HepG2 (cell line): ENCODE measurements around the gene MED15. TPM values are rescaled to one million over a fixed set of nuclear protein-coding genes. Genes with fewer than 3 reads are reported as not detected.

Source experiments
- ATAC-seq: fragments of 200-7000 bp; cut with Tn5 transposase; 3 replicates; pipeline ENCODE4 v1.9.1; 2020; ENCODE audit warnings: mild to moderate bottlenecking, moderate library complexity
- BruUV-seq: library from RNA; stranded (reverse); fragments of 400-500 nt; replicated peaks from 2 replicates; lab custom pipeline; 2021; lab: Mats Ljungman, UMichigan
- CTCF ChIA-PET: fragments of 300-600 bp; formaldehyde crosslinking; extraction: SDS; loops from one replicate; lab custom pipeline; 2021; ENCODE audit warnings: low total read pairs, inconsistent platforms, low intra/inter-chr PET ratio; lab: Yijun Ruan, JAX
- POLR2A ChIA-PET: fragments of 350-600 bp; sonication (Branson Sonifier 250); formaldehyde crosslinking; loops from one replicate; lab custom pipeline; 2020; ENCODE audit warnings: antibody characterized with exemption, inconsistent platforms; lab: Yijun Ruan, JAX
- DNase-seq: peaks from one replicate; pipeline ENCODE4 v3.0.0-alpha.2; 2015; ENCODE audit warnings: low spot score
- FAIRE-seq: peaks from 3 replicates; lab custom pipeline; 2011; peaks lifted over from hg19 to GRCh38; lab: Jason Lieb, UNC
- H2AFZ ChIP-seq: one replicate; pipeline ENCODE4 v1.6.1; 2011; ENCODE audit warnings: low read length, inconsistent platforms
- H3K27ac ChIP-seq: fragments of 300-600 bp; 3 replicates; pipeline ENCODE4 v1.8.0; 2011; ENCODE audit warnings: mixed run types, mild to moderate bottlenecking, mixed read lengths, low read length, inconsistent platforms; ENCODE audit not compliant: insufficient read depth; ENCODE audit errors: extremely low read length
- H3K27me3 ChIP-seq, 2 experiments: fragments of 200-600 bp in 1 of 2; 2 replicates in 1 of 2; 3 replicates in 1 of 2; pipeline versions ENCODE4 v1.6.0 to v1.8.0; 2011; ENCODE audit warnings: low read length in 2 of 2, mild to moderate bottlenecking in 2 of 2, moderate library complexity in 2 of 2, inconsistent platforms in 1 of 2; ENCODE audit not compliant: insufficient read depth in 2 of 2, control insufficient read depth in 1 of 2
- H3K36me3 ChIP-seq, 2 experiments: fragments of 200-600 bp in 1 of 2; replicated peaks in 1 of 2; 2 replicates in 1 of 2; 3 replicates in 1 of 2; pipeline versions ENCODE4 v1.5.1 to v1.8.0; 2011; ENCODE audit warnings: low read length in 2 of 2, inconsistent platforms in 1 of 2; ENCODE audit not compliant: insufficient read depth in 2 of 2, control insufficient read depth in 1 of 2
- H3K4me1 ChIP-seq: 2 replicates; pipeline ENCODE4 v1.5.1; 2012; ENCODE audit warnings: low read length, inconsistent platforms; ENCODE audit not compliant: insufficient read depth
- H3K4me2 ChIP-seq: 2 replicates; pipeline ENCODE4 v1.6.0; 2011; ENCODE audit warnings: low read depth, low read length, inconsistent platforms
- H3K4me3 ChIP-seq, 3 experiments: fragments of 200-600 bp in 1 of 3; sonication (generic), shearing (Covaris generic) in 1 of 3; replicated peaks in 1 of 3; 2 replicates each; pipeline ENCODE4 v1.5.1; 2011 to 2016; ENCODE audit warnings: low read length in 3 of 3, inconsistent platforms in 2 of 3, low read depth in 2 of 3, mild to moderate bottlenecking in 2 of 3, control low read depth in 1 of 3, mixed read lengths in 1 of 3; ENCODE audit not compliant: insufficient read depth in 1 of 3
- H3K79me2 ChIP-seq: one replicate; pipeline ENCODE4 v1.6.1; 2011; ENCODE audit warnings: low read length, inconsistent platforms; ENCODE audit not compliant: insufficient read depth
- H3K9ac ChIP-seq: 2 replicates; pipeline ENCODE4 v1.6.0; 2011; ENCODE audit warnings: mild to moderate bottlenecking, low read depth, low read length, inconsistent platforms; ENCODE audit not compliant: insufficient read depth
- H3K9me3 ChIP-seq: 2 replicates; pipeline ENCODE4 v1.5.1; 2012; ENCODE audit warnings: mild to moderate bottlenecking, low read length
- H4K20me1 ChIP-seq: 2 replicates; pipeline ENCODE4 v1.6.0; 2011; ENCODE audit warnings: inconsistent platforms, mild to moderate bottlenecking, low read length, moderate library complexity; ENCODE audit not compliant: insufficient read depth
- BRD4 ChIP-seq: sonication (generic); formaldehyde crosslinking; IDR thresholded peaks from 2 replicates; pipeline ENCODE4 v1.4.0; 2020; ENCODE audit warnings: missing genetic modification reagents
- ETS1 ChIP-seq: sonication (generic); formaldehyde crosslinking; IDR thresholded peaks from 2 replicates; pipeline ENCODE4 v1.4.0; 2020; ENCODE audit warnings: missing genetic modification reagents
- FUBP1 ChIP-seq: sonication (generic); formaldehyde crosslinking; IDR thresholded peaks from 2 replicates; pipeline ENCODE4 v1.5.1; 2020; ENCODE audit warnings: missing genetic modification reagents, mild to moderate bottlenecking, borderline replicate concordance
- GPBP1L1 ChIP-seq: sonication (generic); formaldehyde crosslinking; IDR thresholded peaks from 2 replicates; pipeline ENCODE4 v1.5.0; 2020; ENCODE audit warnings: mild to moderate bottlenecking, missing genetic modification reagents
- MEIS1 ChIP-seq: sonication (generic); formaldehyde crosslinking; IDR thresholded peaks from 2 replicates; pipeline ENCODE4 v1.9.0; 2021; ENCODE audit warnings: mild to moderate bottlenecking, missing genetic modification reagents, moderate library complexity, borderline replicate concordance
- NCOA5 ChIP-seq: sonication (generic); formaldehyde crosslinking; IDR thresholded peaks from 2 replicates; pipeline ENCODE4 v1.4.0; 2020; ENCODE audit warnings: missing genetic modification reagents
- REL ChIP-seq: sonication (generic); formaldehyde crosslinking; conservative IDR thresholded peaks from 2 replicates; pipeline ENCODE4 v1.8.0; 2022; ENCODE audit warnings: mild to moderate bottlenecking, missing genetic modification reagents, moderate library complexity
- SAP130 ChIP-seq: IDR thresholded peaks from 2 replicates; pipeline ENCODE4 v1.6.1; 2016; ENCODE audit warnings: low read depth
- SNAI1 ChIP-seq: sonication (generic); formaldehyde crosslinking; IDR thresholded peaks from 2 replicates; pipeline ENCODE4 v1.5.0; 2020; ENCODE audit warnings: mild to moderate bottlenecking, missing genetic modification reagents, borderline replicate concordance
- SUZ12 ChIP-seq: fragments of 150-350 bp; IDR thresholded peaks from 2 replicates; pipeline ENCODE4 v1.6.1; 2014; ENCODE audit warnings: low read depth, low read length
- TRIM24 ChIP-seq: sonication (generic); formaldehyde crosslinking; IDR thresholded peaks from 2 replicates; pipeline ENCODE4 v1.8.0; 2022; ENCODE audit warnings: mild to moderate bottlenecking, missing genetic modification reagents
- ZNF775 ChIP-seq: sonication (generic); formaldehyde crosslinking; IDR thresholded peaks from 2 replicates; pipeline ENCODE4 v1.4.0; 2020; ENCODE audit warnings: missing genetic modification reagents, mild to moderate bottlenecking, moderate library complexity, borderline replicate concordance
- WGBS: methylation state at CpG from one replicate; pipeline ENCODE4 v1.1.6; 2017; ENCODE audit warnings: low lambda C conversion rate; 5-methylcytosine and 5-hydroxymethylcytosine counted together
- in situ Hi-C: cut with HindIII; loops from 2 replicates; pipeline ENCODE4 v1.10.0; 2017; ENCODE audit warnings: low pct_unique_long_range_greater_than_20kb; ENCODE audit not compliant: extremely low pct_ligation_motif_present
- intact Hi-C: fragments of 100-400 bp; cut with micrococcal nuclease; formaldehyde crosslinking; loops from one replicate; pipeline ENCODE4 v1.10.0; 2022; ENCODE audit not compliant: unreplicated experiment
- polyA plus RNA-seq, 8 experiments: library from polyadenylated mRNA; depleted of rRNA in 3 of 8; stranded (reverse) in 7 of 8; unstranded in 1 of 8; fragments of >200 nt; fragmentation: Illumina TruSeq in 4 of 8; extraction: Trizol in 4 of 8; gene quantifications; 2 replicates each; pipeline versions ENCODE4 v1.2.1 to v1.2.3, GENCODE V29; 2011 to 2016; ENCODE audit warnings: low read depth in 4 of 8, missing spikeins in 1 of 8, mixed read lengths in 1 of 8; ENCODE audit not compliant: insufficient read depth in 1 of 8
- total RNA-seq, 5 experiments: library from RNA; depleted of rRNA; stranded (reverse); fragments of >200 nt; fragmentation: Illumina TruSeq; extraction: Trizol; gene quantifications; 2 replicates each; pipeline ENCODE4 v1.2.3, GENCODE V29; 2016; ENCODE audit warnings: low read depth in 1 of 5

Gene MED15
- total and polyA plus RNA-seq, 2 of the 13 experiments (the other 11 are each of a cell fraction or from before 2014, with no cell fraction given): 14.3 to 27.0 TPM

GRCh38 chr22:20576445-20576816 is 69.0 kb downstream of the MED15 start:
- Histone ChIP-seq H3K27me3 (no peaks in the 10 kb centered on the region; a peak in 1 of 5 replicates), H3K27ac (no peak overlapping the region), H2AFZ (no peak overlapping the region), H3K4me1 (no peaks in the 10 kb centered on the region), H3K9me3 (no peaks in the 10 kb centered on the region), H3K36me3 (peaks cover 39 to 94% of the 10 kb centered on the region in 2 experiments), H3K9ac (no peak overlapping the region), H3K79me2 (no peaks in the 10 kb centered on the region), H3K4me2 (no peak overlapping the region), H3K4me3 (no peak overlapping the region), H4K20me1 (peaks cover 4% of the 10 kb centered on the region)
- ChIA-PET CTCF (no interaction called here), POLR2A (no interaction called here)
- no peak for FAIRE-seq
- TF ChIP-seq SAP130 (CRISPR knock-in tag) (no peak), BRD4 (CRISPR knock-in tag) (no peak), REL (CRISPR knock-in tag) (no peak), MEIS1 (CRISPR knock-in tag) (no peak), TRIM24 (CRISPR knock-in tag) (no peak)
- 93% methylated on average over 3 of the region's 3 CpGs for WGBS
- no peak for DNase-seq
- intact Hi-C loops (no loop called here), in situ Hi-C loops (loop anchor here (10.0 kb wide), 2 partner anchors 58 to 162 kb away; no protein-coding TSS in a partner anchor)
- ATAC-seq: no peak
- no TSS peak for BruUV-seq

GRCh38 chr22:20577045-20577444 is 69.6 kb downstream of the MED15 start:
- no peak for ATAC-seq
- Histone ChIP-seq H3K27me3 (no peaks in the 10 kb centered on the region; a peak in 1 of 5 replicates), H3K79me2 (no peaks in the 10 kb centered on the region), H2AFZ (no peak overlapping the region), H4K20me1 (peaks cover 4% of the 10 kb centered on the region), H3K9ac (no peak overlapping the region), H3K27ac (no peak overlapping the region), H3K4me1 (no peaks in the 10 kb centered on the region), H3K4me2 (no peak overlapping the region), H3K36me3 (peaks cover 40 to 94% of the 10 kb centered on the region in 2 experiments), H3K4me3 (no peak overlapping the region), H3K9me3 (no peaks in the 10 kb centered on the region)
- FAIRE-seq: no peak
- intact Hi-C loops: no loop called here
- CTCF ChIA-PET: no interaction called here
- no TSS peak for BruUV-seq
- POLR2A ChIA-PET: no interaction called here
- no peak for DNase-seq
- 100% methylated on average over 1 of the region's 1 CpG for WGBS
- in situ Hi-C loops: loop anchor here (10.0 kb wide), 2 partner anchors 58 to 162 kb away; no protein-coding TSS in a partner anchor
- TF ChIP-seq FUBP1 (CRISPR knock-in tag) (no peak), ZNF775 (CRISPR knock-in tag) (no peak), ETS1 (CRISPR knock-in tag) (no peak), SUZ12 (no peak), SNAI1 (CRISPR knock-in tag) (no peak), GPBP1L1 (no peak), NCOA5 (no peak)
- TF ChIP-seq, all 625 proteins: peak for 0
